IMR-90 (cell line): ENCODE data around the gene INTS11. TPM values are rescaled to one million over a fixed set of nuclear protein-coding genes. Genes with fewer than 3 reads are reported as not detected.

Source experiments
- ATAC-seq: fragments of 200-7000 bp; cut with Tn5 transposase; 2 replicates; pipeline ENCODE4 v1.9.1; 2020; ENCODE audit warnings: low read depth, mild to moderate bottlenecking, moderate library complexity
- BruUV-seq: library from RNA; stranded (reverse); fragments of 400-500 nt; replicated peaks from 2 replicates; lab custom pipeline; 2021; lab: Mats Ljungman, UMichigan
- CTCF ChIA-PET: fragments of 300-600 bp; formaldehyde crosslinking; extraction: SDS; loops from one replicate; lab custom pipeline; 2021; ENCODE audit warnings: antibody characterized with exemption; lab: Yijun Ruan, JAX
- POLR2A ChIA-PET: fragments of 300-600 bp; sonication (Branson Sonifier 250); formaldehyde crosslinking; loops from one replicate; lab custom pipeline; 2022; ENCODE audit warnings: antibody characterized with exemption; ENCODE audit not compliant: unreplicated experiment; lab: Charles Lee
- DNase-seq: peaks from one replicate; pipeline ENCODE4 v3.0.0; 2013
- H2AFZ ChIP-seq: replicated peaks from 2 replicates; pipeline ENCODE3; 2013; ENCODE audit warnings: low read length, mild to moderate bottlenecking; ENCODE audit not compliant: poor library complexity
- H2AK5ac ChIP-seq: 2 replicates; pipeline ENCODE4 v1.6.1; 2013; ENCODE audit warnings: low read depth, low read length, inconsistent platforms
- H2AK9ac ChIP-seq: replicated peaks from 2 replicates; pipeline ENCODE3; 2013; ENCODE audit warnings: mild to moderate bottlenecking, low read depth, low read length, moderate library complexity; ENCODE audit not compliant: poor library complexity
- H2BK120ac ChIP-seq: 2 replicates; pipeline ENCODE4 v1.6.1; 2013; ENCODE audit warnings: low read depth, low read length, inconsistent platforms
- H2BK15ac ChIP-seq: 3 replicates; pipeline ENCODE4 v1.6.1; 2013; ENCODE audit warnings: low read depth, low read length, inconsistent platforms
- H2BK20ac ChIP-seq: 2 replicates; pipeline ENCODE4 v1.6.1; 2013; ENCODE audit warnings: low read depth, mild to moderate bottlenecking, inconsistent platforms, low read length, moderate library complexity
- H2BK5ac ChIP-seq: 2 replicates; pipeline ENCODE4 v1.6.1; 2013; ENCODE audit warnings: mild to moderate bottlenecking, low read depth, low read length, inconsistent platforms; ENCODE audit not compliant: poor library complexity, severe bottlenecking
- H3K14ac ChIP-seq: replicated peaks from 2 replicates; pipeline ENCODE4 v1.6.1; 2013; ENCODE audit warnings: low read depth, low read length, inconsistent platforms
- H3K18ac ChIP-seq: 2 replicates; pipeline ENCODE4 v1.6.1; 2013; ENCODE audit warnings: low read depth, low read length, control low read depth
- H3K23ac ChIP-seq: 2 replicates; pipeline ENCODE4 v1.6.1; 2013; ENCODE audit warnings: low read depth, low read length, inconsistent platforms
- H3K27ac ChIP-seq: 2 replicates; pipeline ENCODE4 v1.5.1; 2013; ENCODE audit warnings: mild to moderate bottlenecking, control low read depth, low read length; ENCODE audit not compliant: insufficient read depth
- H3K27me3 ChIP-seq: 2 replicates; pipeline ENCODE4 v1.6.1; 2013; ENCODE audit warnings: low read length; ENCODE audit not compliant: control insufficient read depth, insufficient read depth
- H3K36me3 ChIP-seq: 2 replicates; pipeline ENCODE4 v1.6.1; 2013; ENCODE audit warnings: low read length, mixed read lengths; ENCODE audit not compliant: control insufficient read depth, insufficient read depth
- H3K4ac ChIP-seq: 2 replicates; pipeline ENCODE4 v1.6.1; 2013; ENCODE audit warnings: low read depth, low read length, inconsistent platforms
- H3K4me1 ChIP-seq: 2 replicates; pipeline ENCODE4 v1.6.1; 2013; ENCODE audit warnings: low read length, mixed read lengths; ENCODE audit not compliant: control insufficient read depth, insufficient read depth
- H3K4me2 ChIP-seq: 2 replicates; pipeline ENCODE4 v1.6.1; 2013; ENCODE audit warnings: low read depth, mild to moderate bottlenecking, control low read depth, low read length, moderate library complexity
- H3K4me3 ChIP-seq: 2 replicates; pipeline ENCODE4 v1.5.1; 2013; ENCODE audit warnings: low read depth, mild to moderate bottlenecking, control low read depth, low read length, moderate library complexity; ENCODE audit not compliant: insufficient read depth
- H3K56ac ChIP-seq: 2 replicates; pipeline ENCODE4 v1.6.1; 2013; ENCODE audit warnings: low read length, inconsistent platforms; ENCODE audit not compliant: insufficient read depth; ENCODE audit errors: extremely low read depth
- H3K79me1 ChIP-seq, 2 experiments: 2 replicates each; pipeline ENCODE4 v1.6.1; 2013; ENCODE audit warnings: low read length in 2 of 2, inconsistent platforms in 1 of 2, low read depth in 1 of 2
- H3K9ac ChIP-seq: 2 replicates; pipeline ENCODE4 v1.6.1; 2013; ENCODE audit warnings: low read depth, low read length, control low read depth
- H3K9me1 ChIP-seq: 2 replicates; pipeline ENCODE4 v1.6.1; 2013; ENCODE audit warnings: low read length, inconsistent platforms; ENCODE audit not compliant: insufficient read depth
- H3K9me3 ChIP-seq: 2 replicates; pipeline ENCODE4 v1.6.1; 2013; ENCODE audit warnings: low read length; ENCODE audit not compliant: control insufficient read depth, insufficient read depth
- H4K20me1 ChIP-seq: 2 replicates; pipeline ENCODE4 v1.6.1; 2013; ENCODE audit warnings: low read length, inconsistent platforms; ENCODE audit not compliant: insufficient read depth
- H4K5ac ChIP-seq: 2 replicates; pipeline ENCODE4 v1.6.1; 2013; ENCODE audit warnings: mild to moderate bottlenecking, low read depth, low read length, control low read depth
- H4K8ac ChIP-seq, 2 experiments: 2 replicates each; pipeline ENCODE4 v1.6.1; 2013; ENCODE audit warnings: low read depth in 2 of 2, low read length in 2 of 2, control low read depth in 1 of 2, inconsistent platforms in 1 of 2
- H4K91ac ChIP-seq: 2 replicates; pipeline ENCODE4 v1.6.1; 2013; ENCODE audit warnings: low read depth, low read length, inconsistent platforms; ENCODE audit not compliant: insufficient read depth
- BHLHE40 ChIP-seq: fragments of 150-350 bp; IDR thresholded peaks from 2 replicates; pipeline ENCODE4 v1.6.1; 2016; ENCODE audit warnings: mild to moderate bottlenecking, low read depth, low read length
- CEBPB ChIP-seq: IDR thresholded peaks from 2 replicates; pipeline ENCODE4 v1.6.1; 2012; ENCODE audit warnings: low read depth, low read length, improper control_type of control experiment
- CHD1 ChIP-seq: IDR thresholded peaks from 2 replicates; pipeline ENCODE4 v1.6.1; 2012; ENCODE audit warnings: low read depth, low read length, improper control_type of control experiment
- ELK1 ChIP-seq: fragments of 150-350 bp; IDR thresholded peaks from 2 replicates; pipeline ENCODE4 v1.6.1; 2016; ENCODE audit warnings: low read depth, mild to moderate bottlenecking, low read length, moderate library complexity, borderline replicate concordance
- FOS ChIP-seq: fragments of 150-350 bp; IDR thresholded peaks from 2 replicates; pipeline ENCODE4 v1.6.1; 2016; ENCODE audit warnings: low read depth, low read length
- MAFK ChIP-seq: IDR thresholded peaks from 2 replicates; pipeline ENCODE4 v1.6.1; 2012; ENCODE audit warnings: low read depth, low read length, improper control_type of control experiment
- MAZ ChIP-seq: IDR thresholded peaks from 2 replicates; pipeline ENCODE4 v1.6.1; 2012; ENCODE audit warnings: low read depth, mild to moderate bottlenecking, low read length, improper control_type of control experiment, moderate library complexity, borderline replicate concordance
- MXI1 ChIP-seq: IDR thresholded peaks from 2 replicates; pipeline ENCODE4 v1.6.1; 2012; ENCODE audit warnings: low read depth, mild to moderate bottlenecking, low read length, moderate library complexity, borderline replicate concordance
- NFE2L2 ChIP-seq: fragments of 150-350 bp; IDR thresholded peaks from 2 replicates; pipeline ENCODE4 v1.6.1; 2016; ENCODE audit warnings: low read depth, mild to moderate bottlenecking, low read length
- POLR2A ChIP-seq: IDR thresholded peaks from 2 replicates; pipeline ENCODE4 v1.6.1; 2012; ENCODE audit warnings: mild to moderate bottlenecking, low read depth, low read length
- RAD21 ChIP-seq: IDR thresholded peaks from 2 replicates; pipeline ENCODE4 v1.6.1; 2012; ENCODE audit warnings: low read length, improper control_type of control experiment
- RCOR1 ChIP-seq: IDR thresholded peaks from 2 replicates; pipeline ENCODE4 v1.6.1; 2012; ENCODE audit warnings: mild to moderate bottlenecking, low read length, improper control_type of control experiment; ENCODE audit not compliant: insufficient replicate concordance
- RFX5 ChIP-seq: IDR thresholded peaks from 2 replicates; pipeline ENCODE4 v1.8.0; 2012; ENCODE audit warnings: low read depth, mild to moderate bottlenecking, low read length, moderate library complexity
- SMC3 ChIP-seq: fragments of 150-350 bp; IDR thresholded peaks from 2 replicates; pipeline ENCODE4 v1.6.1; 2016; ENCODE audit warnings: low read depth, mild to moderate bottlenecking, antibody characterized with exemption, low read length, moderate library complexity
- USF2 ChIP-seq: fragments of 150-350 bp; IDR thresholded peaks from 2 replicates; pipeline ENCODE4 v1.6.1; 2017; ENCODE audit warnings: mild to moderate bottlenecking, antibody characterized with exemption, low read length, low read depth
- WGBS, 2 experiments: methylation state at CpG; one replicate each; pipeline versions ENCODE4 v1.1.5 to v1.1.7; 2013; ENCODE audit warnings: missing lambda C conversion rate in 2 of 2; ENCODE audit not compliant: insufficient read length in 1 of 2; ENCODE audit errors: extremely low coverage in 2 of 2; 5-methylcytosine and 5-hydroxymethylcytosine counted together
- dilution Hi-C: fragments of 300-500 bp; cut with HindIII; formaldehyde crosslinking; loops from one replicate; pipeline ENCODE4 v1.14.3; 2018; ENCODE audit warnings: low sequenced_read_pairs; ENCODE audit not compliant: unreplicated experiment
- in situ Hi-C: fragments of 300-500 bp; cut with MboI; formaldehyde crosslinking; loops from 3 replicates; pipeline ENCODE4 v1.14.3; 2019; ENCODE audit warnings: low sequenced_read_pairs, inconsistent platforms, mixed read lengths
- intact Hi-C: fragments of 100-400 bp; cut with micrococcal nuclease; formaldehyde crosslinking; loops from 2 replicates; pipeline ENCODE4 v1.10.0; 2022
- polyA plus RNA-seq, 3 experiments: library from polyadenylated mRNA; depleted of rRNA; stranded (reverse); fragments of >200 nt; gene quantifications; 2 replicates each; pipeline ENCODE4 v1.2.3, GENCODE V29; 2012; ENCODE audit warnings: low replicate concordance in 1 of 3
- total RNA-seq: library from RNA; depleted of rRNA; stranded (reverse); fragments of >200 nt; gene quantifications from 2 replicates; pipeline ENCODE4 v1.2.3, GENCODE V29; 2012
- TF ChIP-seq, protein P1 (sequence below): conservative IDR thresholded peaks from 2 replicates; pipeline ENCODE4 v1.5.1; 2012; ENCODE audit warnings: mild to moderate bottlenecking, low read depth, low read length, improper control_type of control experiment

The INTS11 gene
- total and polyA plus RNA-seq, 2 of the 4 experiments (the other 2 are of a cell fraction) = 56.1 to 123 TPM

DNA sequence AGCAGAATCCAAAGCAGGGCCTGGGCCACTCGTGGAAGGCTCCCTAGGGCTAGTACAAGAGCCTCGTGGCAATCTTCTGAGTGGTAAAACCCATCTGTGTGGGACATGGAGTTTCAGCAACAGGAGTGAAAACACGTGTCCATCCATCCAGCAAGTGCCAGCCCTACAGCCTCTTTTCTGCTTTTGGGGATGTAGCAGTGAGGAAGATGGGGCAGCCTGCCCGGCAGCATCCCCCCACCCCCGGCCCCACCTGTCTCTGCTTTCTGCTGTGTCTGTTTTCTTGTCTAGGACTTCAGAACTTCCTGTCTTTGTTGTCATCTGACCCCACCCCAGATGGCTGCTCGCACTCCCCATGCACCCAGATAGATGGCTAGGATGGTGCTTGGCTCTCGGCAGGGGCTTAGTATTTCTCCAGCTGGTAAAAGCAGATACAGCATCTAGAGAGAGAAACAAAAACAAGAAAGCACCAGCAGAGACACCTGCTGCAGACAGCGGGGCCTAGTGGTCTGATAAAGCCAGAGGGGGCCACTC, 1.7 kb upstream of the INTS11 start:
- BruUV-seq = no TSS peak
- no peak overlapping the region for H4K8ac ChIP-seq
- no peak overlapping the region for H3K9ac ChIP-seq
- no peak overlapping the region for H3K4me3 ChIP-seq
- H2AK5ac ChIP-seq = no peak overlapping the region
- H3K4me1 ChIP-seq = peaks cover 7% of the 10 kb centered on the region; the same call in 1 of the 2 replicates
- H3K79me1 ChIP-seq = peaks cover 7 to 51% of the 10 kb centered on the region in 2 experiments; a peak in 2 of 4 replicates
- H2BK15ac ChIP-seq = no peak overlapping the region
- no peaks in the 10 kb centered on the region for H3K27me3 ChIP-seq
- no peak overlapping the region for H4K91ac ChIP-seq
- no peak overlapping the region for H3K4ac ChIP-seq
- peak overlapping the region; percentile 16 for H2AK9ac ChIP-seq
- no peak overlapping the region for H3K56ac ChIP-seq
- no peak overlapping the region for H4K5ac ChIP-seq
- in situ Hi-C loops (no loop called here), intact Hi-C loops (no loop called here), dilution Hi-C loops (no loop called here)
- H3K9me1 ChIP-seq = peaks cover 9% of the 10 kb centered on the region
- H3K23ac ChIP-seq = no peak overlapping the region
- no peak overlapping the region for H3K27ac ChIP-seq
- ATAC-seq = no peak
- no peak overlapping the region for H3K14ac ChIP-seq
- CTCF ChIA-PET = no interaction called here
- H2BK20ac ChIP-seq = no peak overlapping the region
- no peak overlapping the region for H3K18ac ChIP-seq
- H3K4me2 ChIP-seq = no peak overlapping the region
- H4K20me1 ChIP-seq = peaks cover 48% of the 10 kb centered on the region
- no peak overlapping the region for H2BK120ac ChIP-seq
- POLR2A ChIA-PET = no interaction called here
- no peak overlapping the region for H2BK5ac ChIP-seq
- H3K36me3 ChIP-seq = peaks cover 5% of the 10 kb centered on the region
- TF ChIP-seq SMC3 = no peak
- TF ChIP-seq RAD21 = no peak
- no peak for TF ChIP-seq RCOR1
- TF ChIP-seq MAFK = no peak
- TF ChIP-seq CHD1 = no peak
- no peak for TF ChIP-seq RFX5
- TF ChIP-seq POLR2A = no peak
- TF ChIP-seq BHLHE40 = no peak
- no peak for TF ChIP-seq ELK1
- TF ChIP-seq, protein P1, sequence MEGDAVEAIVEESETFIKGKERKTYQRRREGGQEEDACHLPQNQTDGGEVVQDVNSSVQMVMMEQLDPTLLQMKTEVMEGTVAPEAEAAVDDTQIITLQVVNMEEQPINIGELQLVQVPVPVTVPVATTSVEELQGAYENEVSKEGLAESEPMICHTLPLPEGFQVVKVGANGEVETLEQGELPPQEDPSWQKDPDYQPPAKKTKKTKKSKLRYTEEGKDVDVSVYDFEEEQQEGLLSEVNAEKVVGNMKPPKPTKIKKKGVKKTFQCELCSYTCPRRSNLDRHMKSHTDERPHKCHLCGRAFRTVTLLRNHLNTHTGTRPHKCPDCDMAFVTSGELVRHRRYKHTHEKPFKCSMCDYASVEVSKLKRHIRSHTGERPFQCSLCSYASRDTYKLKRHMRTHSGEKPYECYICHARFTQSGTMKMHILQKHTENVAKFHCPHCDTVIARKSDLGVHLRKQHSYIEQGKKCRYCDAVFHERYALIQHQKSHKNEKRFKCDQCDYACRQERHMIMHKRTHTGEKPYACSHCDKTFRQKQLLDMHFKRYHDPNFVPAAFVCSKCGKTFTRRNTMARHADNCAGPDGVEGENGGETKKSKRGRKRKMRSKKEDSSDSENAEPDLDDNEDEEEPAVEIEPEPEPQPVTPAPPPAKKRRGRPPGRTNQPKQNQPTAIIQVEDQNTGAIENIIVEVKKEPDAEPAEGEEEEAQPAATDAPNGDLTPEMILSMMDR = no peak
- TF ChIP-seq MXI1 = no peak
- TF ChIP-seq CEBPB = no peak
- TF ChIP-seq FOS = no peak
- no peak for TF ChIP-seq MAZ
- TF ChIP-seq USF2 = no peak
- no peak for TF ChIP-seq NFE2L2
- no peak overlapping the region for H2AFZ ChIP-seq
- H3K9me3 ChIP-seq = no peaks in the 10 kb centered on the region
- 80% methylated on average over 1 of the region's 8 CpGs; no CpG with 5 or more reads in 1 of the 2 experiments for WGBS, 2 experiments
- DNase-seq = no peak
